ENCODE results near the gene MAGEB16.

Gene MAGEB16

GRCh38 chrX:35819241-35819640 is 21.1 kb downstream of the MAGEB16 start:
- no peak for TF ChIP-seq CTCF (IDR thresholded peaks at IDR 0.05; ENCODE audit: insufficient read depth, low read depth, low read length, missing control alignments)
- no peak overlapping the region for H3K4me3 ChIP-seq (ENCODE audit: low read length)
- DNase-seq (ENCODE audit: low read depth): peak; percentile 29

DNA sequence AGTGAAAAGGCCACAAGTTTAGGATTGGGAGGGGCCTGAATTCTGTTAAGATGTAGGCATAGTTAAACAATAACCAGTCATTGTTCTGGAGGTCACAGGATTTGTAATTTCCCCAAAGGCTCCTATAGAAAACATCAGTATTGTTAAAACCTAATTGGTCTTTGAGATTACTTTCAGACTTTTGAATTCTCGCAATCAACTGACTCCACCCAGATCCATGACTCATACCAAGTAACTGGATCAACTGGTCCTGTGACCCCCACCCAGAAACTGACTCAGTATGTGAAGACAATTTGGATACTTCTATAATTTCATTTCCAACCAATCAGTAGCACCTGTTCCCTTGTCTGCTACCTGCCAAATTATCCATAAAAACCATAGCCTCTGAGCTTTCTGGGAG is 28.4 kb downstream of the MAGEB16 start:
- TF ChIP-seq CTCF (IDR thresholded peaks at IDR 0.05; ENCODE audit: insufficient read depth, low read depth, low read length, missing control alignments): no peak

GRCh38 chrX:35829501-35829900 is 31.4 kb downstream of the MAGEB16 start:
- no peak overlapping the region for H3K4me3 ChIP-seq (ENCODE audit: low read length)
- DNase-seq (ENCODE audit: low read depth): no peak
- no peak for TF ChIP-seq CTCF (IDR thresholded peaks at IDR 0.05; ENCODE audit: insufficient read depth, low read depth, low read length, missing control alignments)

More for the DNA sequence above, 28.4 kb downstream of the MAGEB16 start:
- no peak overlapping the region for H3K4me3 ChIP-seq (ENCODE audit: low read length)
- DNase-seq (ENCODE audit: low read depth): peak; percentile 53

DNA sequence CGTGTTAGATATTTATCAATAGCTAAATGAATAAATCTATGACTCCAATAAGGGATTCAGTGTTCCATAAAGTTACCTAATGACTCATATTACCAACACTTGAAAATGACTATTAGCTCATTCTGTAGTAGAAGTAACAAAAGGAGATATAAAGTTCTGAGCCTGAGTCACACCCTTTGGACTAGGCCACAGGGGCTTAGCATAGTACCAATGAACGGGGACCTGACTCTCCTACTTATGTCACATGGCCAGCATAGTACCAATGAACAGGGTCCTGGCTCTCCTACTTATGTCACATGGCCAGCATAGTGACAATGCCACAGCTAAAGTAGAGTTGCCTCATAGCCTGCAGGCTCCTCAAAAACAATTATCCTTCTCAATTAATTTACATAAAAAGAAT is 43.7 kb downstream of the MAGEB16 start:
- DNase-seq (ENCODE audit: low read depth): peak; percentile 4
- no peak for TF ChIP-seq CTCF (IDR thresholded peaks at IDR 0.05; ENCODE audit: insufficient read depth, low read depth, low read length, missing control alignments)
- no peak overlapping the region for H3K4me3 ChIP-seq (ENCODE audit: low read length)

GRCh38 chrX:35842674-35843073 is 44.5 kb downstream of the MAGEB16 start:
- TF ChIP-seq CTCF (IDR thresholded peaks at IDR 0.05; ENCODE audit: insufficient read depth, low read depth, low read length, missing control alignments): no peak
- no peak for DNase-seq (ENCODE audit: low read depth)
- H3K4me3 ChIP-seq (ENCODE audit: low read length): no peak overlapping the region

GRCh38 chrX:35847736-35848135 is 49.6 kb downstream of the MAGEB16 start:
- DNase-seq (ENCODE audit: low read depth): no peak
- no peak for TF ChIP-seq CTCF (IDR thresholded peaks at IDR 0.05; ENCODE audit: insufficient read depth, low read depth, low read length, missing control alignments)
- H3K4me3 ChIP-seq (ENCODE audit: low read length): no peak overlapping the region

All from epithelial cell of esophagus (primary cell).